Measurements from ENCODE around the gene ADAMTS8.
"Not testable (repeated sequence)": the region's sequence is repeated elsewhere in the genome, so short reads cannot be mapped to it uniquely, and the experiment has no call there.

ADAMTS8 gene

GRCh38 chr11:130438401-130439159, 10.2 kb upstream of the ADAMTS8 start:
- not testable (repeated sequence) for DNase-seq

GRCh38 chr11:130437848-130438247, 9.4 kb upstream of the ADAMTS8 start:
- DNase-seq: no peak

- DNase-seq: no peak
Measured at GRCh38 chr11:130436171-130436570, 7.8 kb upstream of the ADAMTS8 start.

- DNase-seq: no peak
Measured at GRCh38 chr11:130435671-130436070, 7.3 kb upstream of the ADAMTS8 start.

GRCh38 chr11:130434521-130435223, 6.3 kb upstream of the ADAMTS8 start:
- peak; percentile 71 for DNase-seq

- no peak for DNase-seq
Measured at GRCh38 chr11:130433357-130433756, 4.9 kb upstream of the ADAMTS8 start.

- DNase-seq: peak; percentile 35
Measured at GRCh38 chr11:130431801-130432200, 3.4 kb upstream of the ADAMTS8 start.

GRCh38 chr11:130431331-130431773, 2.9 kb upstream of the ADAMTS8 start:
- DNase-seq: peak; percentile 34

- no peak for DNase-seq
Measured at GRCh38 chr11:130429983-130430382, 1.6 kb upstream of the ADAMTS8 start.

- no peak for DNase-seq
Measured at GRCh38 chr11:130429120-130429681, 792 bp upstream of the ADAMTS8 start.

- DNase-seq: no peak
Measured at GRCh38 chr11:130427581-130428315, 661 bp downstream of the ADAMTS8 start.

- DNase-seq: no peak
Measured at GRCh38 chr11:130426837-130427341, 1.5 kb downstream of the ADAMTS8 start.

- DNase-seq: no peak
Measured at GRCh38 chr11:130426223-130426836, 2.1 kb downstream of the ADAMTS8 start.

- DNase-seq: no peak
Measured at GRCh38 chr11:130425156-130425555, 3.3 kb downstream of the ADAMTS8 start.

- DNase-seq: no peak
Measured at GRCh38 chr11:130424613-130425140, 3.7 kb downstream of the ADAMTS8 start.

GRCh38 chr11:130423541-130424142, 4.8 kb downstream of the ADAMTS8 start:
- DNase-seq: no peak

- no peak for DNase-seq
Measured at GRCh38 chr11:130422251-130422995, 6.0 kb downstream of the ADAMTS8 start.

GRCh38 chr11:130421697-130422096, 6.7 kb downstream of the ADAMTS8 start:
- no peak for DNase-seq

- DNase-seq: no peak
Measured at GRCh38 chr11:130421199-130421585, 7.2 kb downstream of the ADAMTS8 start.

- DNase-seq: no peak
Measured at GRCh38 chr11:130420478-130421198, 7.8 kb downstream of the ADAMTS8 start.
